Activated T-helper 9 cell treated with anti-CD3 and anti-CD28 coated beads, Interleukin-2, amount 50 U/mL, for 16 hours (primary cell): ENCODE data around the gene ZFP14.
A peak's percentile ranks its signal among the peaks of the same experiment; 100 is the strongest.

Experiments
- DNase-seq: peaks from one replicate; pipeline ENCODE4 v3.0.0-alpha.2; 2020; ENCODE audit warnings: low read depth

ZFP14 gene

GRCh38 chr19:36378625-36379509 lies at the start of gene ZFP14:
ZFP14 (minus strand) TSS chr19:36379201; CDS start chr19:36367892, 11,309 bp downstream.
- peak; percentile 92 for DNase-seq

GRCh38 chr19:36423925-36424324 lies 44.9 kb upstream of the ZFP14 start:
- DNase-seq = no peak

- no peak for DNase-seq
These were observed 42.9 kb upstream of the ZFP14 start for GRCh38 chr19:36421749-36422481.

DNA sequence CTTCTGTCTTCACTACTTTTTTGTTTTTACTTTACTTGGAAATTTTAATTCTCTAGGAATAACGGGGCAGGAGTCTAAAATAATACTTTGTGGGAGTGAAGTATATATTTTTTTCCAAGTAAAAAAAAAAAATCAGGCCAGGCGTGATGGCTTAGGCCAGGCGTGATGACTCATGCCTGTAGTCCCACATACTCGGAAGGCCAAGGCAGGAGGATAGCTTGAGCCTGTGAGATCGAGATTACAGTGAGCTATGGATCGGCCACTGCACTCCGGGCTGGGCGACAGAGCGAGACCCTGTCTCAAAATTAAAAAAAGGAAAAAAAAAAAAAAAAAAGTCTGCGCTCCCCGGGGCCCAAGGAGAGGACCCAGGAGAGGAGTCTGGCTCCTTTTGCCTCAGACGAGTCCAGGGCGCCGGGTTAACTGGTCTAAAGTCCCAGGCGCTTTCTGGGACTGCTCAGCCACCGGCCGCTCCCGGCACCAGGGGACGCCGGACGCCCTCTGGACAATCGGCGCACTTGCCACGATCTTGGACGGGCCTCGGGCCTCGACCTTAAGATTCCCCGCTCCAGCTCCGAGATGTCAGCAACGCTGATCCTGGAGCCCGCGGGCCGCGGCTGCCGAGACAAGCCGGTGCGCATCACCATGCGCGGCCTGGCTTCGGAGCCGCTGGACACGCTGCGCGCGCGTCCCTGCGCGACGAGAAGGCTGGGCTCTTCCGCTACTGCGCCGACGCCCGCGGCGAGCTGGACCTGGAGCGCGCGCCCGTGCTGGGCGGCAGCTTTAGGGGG lies 42.2 kb upstream of the ZFP14 start:
- DNase-seq = no peak

DNA sequence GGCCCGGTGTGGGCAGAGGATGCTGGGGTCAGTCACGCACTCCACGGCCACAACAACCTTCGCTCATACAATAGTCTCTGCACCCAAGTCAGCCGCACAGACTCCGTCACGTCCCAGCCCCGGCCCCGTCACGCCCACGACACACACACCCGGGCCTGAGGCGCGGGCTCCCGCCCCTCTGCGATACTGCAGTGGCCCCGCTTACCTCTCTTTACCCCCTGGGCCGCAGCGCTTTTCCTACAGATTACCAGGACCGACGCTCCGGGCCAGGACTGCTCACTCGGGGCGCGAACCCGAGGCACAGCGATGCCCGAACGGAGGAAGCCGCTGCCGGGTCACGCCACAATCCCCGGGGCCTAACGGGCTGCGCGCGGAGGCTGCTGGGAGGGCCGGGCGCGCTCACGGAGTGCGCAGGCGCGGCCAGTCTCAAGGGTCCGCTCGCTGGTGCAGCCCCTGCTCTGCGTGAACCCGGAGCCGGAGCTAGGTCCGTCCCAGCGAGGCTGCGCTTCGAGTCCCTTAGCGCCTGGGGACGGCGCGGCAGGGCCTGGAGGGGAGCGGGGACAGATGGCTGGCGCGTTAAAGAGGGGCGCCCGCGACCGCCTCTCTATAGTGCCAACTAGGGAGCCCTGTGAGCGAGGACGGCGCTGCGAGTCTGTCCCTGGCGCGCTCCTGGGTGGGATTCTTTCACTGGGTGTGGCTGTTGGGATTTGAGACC lies 39.4 kb upstream of the ZFP14 start, which contains the start of gene ZFP82:
Gene ZFP82, minus strand, starts transcription at position 358 of the 715 bp plus-strand sequence. CDS start 8,855 bp downstream, outside the sequence.
- DNase-seq = peak; percentile 61

DNA sequence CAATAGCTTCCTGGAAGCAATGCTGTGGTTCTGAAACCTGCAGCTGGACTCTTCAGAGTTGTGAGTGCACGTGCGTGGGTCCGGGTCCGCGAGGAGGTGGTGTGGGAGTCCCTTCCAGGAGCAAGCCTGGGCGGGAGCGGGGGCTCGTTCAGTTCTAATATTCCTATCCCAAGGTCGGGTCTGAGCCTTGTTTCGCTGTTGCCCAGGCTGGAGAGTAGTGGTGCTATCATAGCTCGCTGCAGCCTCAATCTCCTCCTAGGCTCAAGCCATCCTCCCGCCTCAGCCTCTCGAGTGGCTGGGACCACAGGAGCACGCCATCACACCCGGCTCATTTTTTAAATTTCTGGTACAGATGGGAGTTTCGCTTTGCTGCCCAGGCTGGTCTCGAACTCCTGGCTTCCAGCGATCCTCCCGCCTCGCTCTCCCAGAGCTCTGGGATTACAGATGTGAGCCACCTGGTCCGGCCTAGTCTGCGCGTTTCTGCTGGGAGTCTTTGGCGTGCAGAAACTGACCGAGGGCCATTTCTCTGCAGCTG lies 38.8 kb upstream of the ZFP14 start:
- DNase-seq = peak; percentile 1

GRCh38 chr19:36409841-36410240 lies 30.8 kb upstream of the ZFP14 start:
- DNase-seq = no peak

DNA sequence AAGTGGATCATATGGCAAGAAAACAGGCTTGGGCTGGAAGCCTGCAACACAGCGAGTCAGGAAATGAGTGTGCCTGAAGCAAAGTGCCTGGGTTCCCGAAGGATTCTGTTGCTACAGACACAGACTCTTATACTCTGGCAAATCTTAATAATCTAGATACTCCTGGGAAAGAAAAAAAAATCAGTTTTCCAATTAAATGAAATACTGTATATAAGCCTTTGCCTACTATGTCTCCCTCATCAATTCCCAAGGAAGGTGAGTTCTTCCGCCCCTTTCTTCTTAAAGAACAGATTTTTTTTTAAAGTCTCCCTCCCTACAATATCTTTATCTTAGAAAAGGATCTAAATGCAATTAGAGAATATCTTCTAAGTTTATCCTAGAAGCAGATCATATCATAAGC lies 29.1 kb upstream of the ZFP14 start:
- DNase-seq = no peak

DNA sequence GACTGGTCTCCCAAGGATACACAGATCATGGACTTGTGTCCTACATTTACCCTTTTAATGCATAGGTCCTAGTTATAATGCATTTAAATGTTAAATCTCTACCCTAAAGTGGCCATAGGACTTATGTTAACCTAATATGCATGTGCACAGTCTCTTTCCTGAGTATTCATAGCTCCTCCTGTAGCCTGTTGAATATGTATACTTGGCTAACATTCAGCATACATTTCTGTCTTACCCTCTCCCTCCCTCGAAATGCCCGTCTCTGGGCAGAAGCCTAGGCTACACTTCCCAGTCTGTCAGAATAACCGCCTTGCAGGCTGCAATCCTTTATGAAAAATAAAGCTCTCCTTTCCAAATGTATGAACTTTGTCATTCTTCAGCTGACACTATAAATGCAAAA lies 25.5 kb upstream of the ZFP14 start:
- DNase-seq = no peak

DNA sequence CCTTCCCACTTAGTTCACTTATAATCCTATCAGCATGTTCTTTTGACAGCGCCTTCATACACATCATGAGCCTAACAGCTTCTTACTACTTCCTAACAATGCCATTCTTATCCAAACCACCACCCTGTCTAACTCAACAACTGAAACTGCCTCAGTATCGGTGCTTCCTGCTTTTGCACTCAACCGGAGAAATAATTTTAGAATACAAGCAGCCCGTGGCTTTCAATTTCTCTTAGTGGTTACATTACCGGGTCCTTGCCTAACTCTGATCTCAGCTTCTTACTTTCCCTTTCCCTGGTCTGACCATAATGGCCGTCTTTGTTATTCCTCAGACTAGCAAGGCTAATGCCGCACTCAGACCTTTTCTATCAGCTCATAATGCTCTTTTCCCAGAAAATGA lies 22.5 kb upstream of the ZFP14 start:
- DNase-seq = no peak

- no peak for DNase-seq
These were observed 19.6 kb upstream of the ZFP14 start for GRCh38 chr19:36398571-36398970.

- DNase-seq = no peak
These were observed 14.1 kb upstream of the ZFP14 start for GRCh38 chr19:36392916-36393673.

DNA sequence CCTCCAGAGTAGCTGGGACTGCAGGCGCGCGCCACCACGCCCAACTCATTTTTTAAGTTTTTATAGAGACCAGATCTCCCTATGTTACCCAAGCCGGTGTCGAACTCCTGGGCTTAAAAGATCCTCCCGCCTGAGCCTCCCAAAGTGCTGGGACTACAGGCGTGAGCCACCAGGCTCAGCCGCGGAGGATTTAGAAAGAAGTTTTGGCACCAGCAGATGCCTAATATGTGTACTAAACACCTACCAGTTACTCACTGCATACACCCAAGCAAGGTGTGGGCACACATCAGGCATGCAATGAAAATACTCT lies 464 bp upstream of the ZFP14 start:
- no peak for DNase-seq

- DNase-seq = no peak
These were observed 1.3 kb downstream of the ZFP14 start for GRCh38 chr19:36377541-36378178.

GRCh38 chr19:36373638-36374156 lies 5.3 kb downstream of the ZFP14 start:
- no peak for DNase-seq

DNA sequence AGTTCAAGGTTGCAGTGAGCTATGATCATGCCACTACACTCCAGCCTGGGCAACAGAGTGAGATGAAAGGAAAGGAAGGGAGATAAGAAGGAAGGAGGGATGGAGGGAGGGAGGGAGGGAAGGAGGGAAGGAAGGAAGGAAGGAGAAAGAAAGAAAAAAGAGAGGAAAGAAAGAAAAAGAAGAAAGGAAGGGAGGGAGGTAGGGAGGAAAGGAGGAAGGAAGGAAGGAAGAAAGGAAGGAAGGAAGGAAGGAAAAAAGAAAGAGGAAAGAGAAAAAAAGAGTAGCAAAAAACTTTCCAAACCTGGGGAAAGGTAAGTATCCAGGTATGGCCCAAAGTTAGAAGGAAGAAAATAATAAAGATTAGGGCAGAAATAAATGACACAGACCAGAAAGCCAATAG lies 7.1 kb downstream of the ZFP14 start:
- no peak for DNase-seq

DNA sequence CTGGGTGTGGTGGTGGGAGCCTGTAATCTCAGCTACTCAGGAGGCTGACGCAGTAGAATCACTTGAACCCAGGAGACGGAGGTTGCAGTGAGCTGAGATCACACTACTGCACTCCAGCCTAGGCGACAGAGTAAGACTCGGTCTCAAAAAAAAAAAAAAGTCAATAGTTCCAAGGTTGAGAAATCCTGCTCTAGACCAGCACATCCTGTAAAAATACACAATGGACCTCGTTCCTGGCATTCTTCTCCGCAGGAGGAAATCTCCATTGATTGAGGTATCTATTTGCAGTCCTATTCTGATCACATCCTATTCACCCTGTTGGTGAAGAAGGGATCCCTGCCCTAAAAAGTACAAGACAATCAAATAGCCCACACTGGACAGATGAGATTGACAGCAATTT lies 15.2 kb downstream of the ZFP14 start:
- no peak for DNase-seq

DNA sequence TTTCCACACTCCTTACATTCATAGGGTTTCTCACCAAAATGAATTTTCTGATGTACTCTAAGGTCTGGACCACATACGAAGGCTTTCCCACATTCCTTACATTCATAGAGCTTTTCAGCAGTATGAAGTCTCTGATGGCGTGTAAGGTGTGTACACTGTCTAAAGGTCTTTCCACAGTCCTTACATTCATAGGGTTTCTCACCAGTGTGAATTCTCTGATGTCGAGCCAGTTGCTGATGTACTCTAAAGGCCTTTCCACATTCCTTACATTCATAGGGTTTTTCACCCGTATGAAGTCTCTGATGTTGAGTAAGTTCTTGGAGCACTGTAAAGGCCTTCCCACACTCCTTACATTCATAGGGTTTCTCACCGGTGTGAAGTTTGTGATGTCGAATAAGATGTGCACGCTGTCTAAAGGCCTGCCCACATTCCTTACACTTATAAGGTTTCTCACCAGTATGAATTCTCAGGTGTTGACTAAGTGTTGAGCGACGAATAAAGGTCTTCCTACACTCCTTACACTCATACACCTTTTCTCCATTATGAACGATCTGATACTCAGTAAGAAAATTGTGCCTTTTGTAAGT lies 38.1 kb downstream of the ZFP14 start:
- DNase-seq = no peak

DNA sequence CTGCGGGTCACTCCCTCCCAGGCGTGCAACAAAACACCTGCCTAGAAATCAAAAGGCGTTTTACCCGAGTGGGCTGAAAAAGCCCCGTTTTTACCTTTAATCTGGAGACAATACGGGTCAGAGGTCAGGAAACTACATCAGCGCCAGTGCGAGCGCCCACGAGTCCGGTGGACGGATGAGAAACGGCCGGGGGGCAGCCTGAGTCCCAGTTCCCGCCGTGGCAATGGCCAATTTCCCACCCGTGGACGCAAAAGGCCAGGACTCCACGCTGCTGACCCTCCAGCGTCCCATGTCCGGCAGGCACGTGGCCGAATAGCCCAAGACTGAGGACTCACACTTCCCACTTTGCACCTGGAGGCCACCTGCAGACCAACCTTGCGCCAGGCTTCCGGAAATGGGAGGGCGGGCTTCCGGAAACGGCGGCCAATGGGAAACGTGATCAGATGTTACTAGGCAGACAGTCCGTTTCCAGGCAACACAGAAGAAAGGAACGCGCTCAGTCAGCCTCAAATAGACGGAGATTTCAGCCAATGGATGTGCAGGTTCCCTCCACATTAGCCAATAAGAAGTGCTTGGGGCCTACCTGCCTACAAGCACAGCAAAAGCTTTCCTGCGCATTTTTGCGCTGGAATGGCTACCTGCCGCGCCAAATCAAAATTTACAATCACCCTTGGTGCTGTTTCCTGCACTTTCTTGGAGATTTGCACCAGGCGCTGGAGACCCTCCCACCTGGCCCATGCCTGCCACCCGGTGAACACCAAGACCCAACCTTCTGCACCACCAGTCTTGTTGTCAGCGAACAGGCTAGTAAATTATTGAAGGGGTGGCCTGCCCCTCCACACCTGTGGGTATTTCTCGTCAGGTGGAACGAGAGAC lies 47.4 kb downstream of the ZFP14 start:
- DNase-seq = peak; percentile 29
